ENCODE data around the gene RTN4RL2. TPM values are rescaled to one million over a fixed set of nuclear protein-coding genes. Genes with fewer than 3 reads are reported as not detected.

Gene RTN4RL2
- total and polyA plus RNA-seq, 2 donors (not counting 3 experiments of a cell fraction or from before 2014, with no cell fraction given): 0.35 to 1.3 TPM

DNA sequence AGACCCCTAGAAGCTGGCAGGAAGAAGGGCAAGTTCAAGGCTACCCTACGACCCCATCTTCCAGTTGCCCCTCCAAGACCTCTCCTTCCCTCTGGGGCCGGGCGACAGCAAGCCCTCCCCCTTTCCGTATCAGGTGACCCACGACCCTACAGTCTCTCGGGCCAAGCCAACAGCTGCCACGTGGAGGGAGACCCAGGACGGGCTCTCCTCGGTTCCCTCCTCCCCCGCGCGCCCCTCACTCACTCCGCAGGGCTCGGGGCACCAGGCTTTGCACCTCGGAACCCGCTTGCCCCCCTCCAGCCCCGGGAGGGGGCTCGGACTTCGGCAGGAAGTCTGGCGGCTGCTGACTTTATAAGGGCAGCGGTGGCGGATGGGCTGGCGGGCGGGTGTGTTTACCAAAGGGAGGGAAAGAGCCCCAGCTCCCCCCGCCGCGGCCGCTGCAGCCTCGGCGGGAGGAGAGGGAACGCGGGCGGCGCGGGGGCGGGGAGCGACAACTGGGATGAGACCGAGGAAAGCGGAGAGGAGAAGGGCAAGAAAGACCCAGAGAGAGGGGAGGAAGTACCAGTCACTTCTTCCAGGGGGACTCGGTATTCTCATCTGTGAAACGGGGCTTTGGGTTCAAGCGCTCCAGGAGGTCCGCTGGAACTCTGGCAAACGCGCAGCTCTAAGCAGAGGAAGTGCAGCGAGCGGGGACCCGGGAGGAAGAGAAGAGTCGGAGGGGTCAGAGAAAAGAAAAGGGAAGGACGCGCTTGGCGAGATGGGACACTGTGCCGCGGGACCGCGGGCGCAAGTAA lies 54.4 kb downstream of the RTN4RL2 start:
- no peak overlapping the region for H3K27ac ChIP-seq (ENCODE audit: insufficient read depth, low read depth, low read length)
- H3K4me2 ChIP-seq (ENCODE audit: insufficient read depth, low read length): peak overlapping the region; percentile 88
- H3K79me2 ChIP-seq (ENCODE audit: control insufficient read depth, insufficient read depth, low read length): no peaks in the 10 kb centered on the region
- dilution Hi-C loops (cut with MboI; ENCODE audit: extremely low pct_ligation_motif_present, low sequenced_read_pairs) (no loop called here), intact Hi-C loops (cut with micrococcal nuclease) (loop anchor here (1.0 kb wide), 1 partner anchor 13 kb away; no protein-coding TSS in a partner anchor)
- H3K4me3 ChIP-seq (replicated peaks in 1 of 3; ENCODE audit: insufficient read depth in 1 of 3, low read depth in 1 of 3, low read length in 3 of 3): peak overlapping the region; percentile 64 to 79 (median 68)
- H4K20me1 ChIP-seq (replicated peaks; ENCODE audit: control insufficient read depth, extremely low read depth, insufficient read depth, low read length): no peaks in the 10 kb centered on the region
- ChIA-PET CTCF (interaction anchor here (0.7 to 9.0 kb wide), 10 partner anchors 12 to 130 kb away, joined by 3 to 166 read pairs (median 8); partner anchors contain the start of genes RTN4RL2 and TIMM10), POLR2A (no interaction called here)
- TF ChIP-seq MAX (IDR thresholded peaks at IDR 0.05; ENCODE audit: insufficient read depth, insufficient read length) (no peak), JUN (IDR thresholded peaks at IDR 0.05; ENCODE audit: borderline replicate concordance, insufficient read depth, insufficient read length, low read depth) (no peak), MYC (IDR thresholded peaks at IDR 0.05; ENCODE audit: low read depth, low read length) (no peak), POLR2AphosphoS5 (IDR thresholded peaks at IDR 0.05; ENCODE audit: insufficient read depth, low read depth, low read length) (no peak), FOS (IDR thresholded peaks at IDR 0.05; ENCODE audit: borderline replicate concordance, insufficient read depth, low read length) (no peak), POLR2A (IDR thresholded peaks at IDR 0.05; ENCODE audit: low read depth, low read length) (no peak), GATA2 (IDR thresholded peaks at IDR 0.05; ENCODE audit: insufficient read depth, insufficient read length, low read depth, low read length) (no peak), EZH2 (IDR thresholded peaks at IDR 0.05; ENCODE audit: borderline replicate concordance, low read depth, low read length, severe bottlenecking) (no peak)
- TF ChIP-seq, protein P1, sequence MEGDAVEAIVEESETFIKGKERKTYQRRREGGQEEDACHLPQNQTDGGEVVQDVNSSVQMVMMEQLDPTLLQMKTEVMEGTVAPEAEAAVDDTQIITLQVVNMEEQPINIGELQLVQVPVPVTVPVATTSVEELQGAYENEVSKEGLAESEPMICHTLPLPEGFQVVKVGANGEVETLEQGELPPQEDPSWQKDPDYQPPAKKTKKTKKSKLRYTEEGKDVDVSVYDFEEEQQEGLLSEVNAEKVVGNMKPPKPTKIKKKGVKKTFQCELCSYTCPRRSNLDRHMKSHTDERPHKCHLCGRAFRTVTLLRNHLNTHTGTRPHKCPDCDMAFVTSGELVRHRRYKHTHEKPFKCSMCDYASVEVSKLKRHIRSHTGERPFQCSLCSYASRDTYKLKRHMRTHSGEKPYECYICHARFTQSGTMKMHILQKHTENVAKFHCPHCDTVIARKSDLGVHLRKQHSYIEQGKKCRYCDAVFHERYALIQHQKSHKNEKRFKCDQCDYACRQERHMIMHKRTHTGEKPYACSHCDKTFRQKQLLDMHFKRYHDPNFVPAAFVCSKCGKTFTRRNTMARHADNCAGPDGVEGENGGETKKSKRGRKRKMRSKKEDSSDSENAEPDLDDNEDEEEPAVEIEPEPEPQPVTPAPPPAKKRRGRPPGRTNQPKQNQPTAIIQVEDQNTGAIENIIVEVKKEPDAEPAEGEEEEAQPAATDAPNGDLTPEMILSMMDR (IDR thresholded peaks at IDR 0.05; ENCODE audit: extremely low read depth in 1 of 2, insufficient read depth in 1 of 2, low read depth in 1 of 2, low read length in 2 of 2): no peak
- H3K27me3 ChIP-seq (ENCODE audit: control insufficient read depth in 2 of 2, insufficient read depth in 2 of 2, low read length in 2 of 2): no peaks in the 10 kb centered on the region
- peak overlapping the region; percentile 94 for H2AFZ ChIP-seq (ENCODE audit: low read depth, low read length)
- H3K9ac ChIP-seq (replicated peaks; ENCODE audit: extremely low read depth, insufficient read depth, low read length): peak overlapping the region; percentile 62
- H3K4me1 ChIP-seq (ENCODE audit: control insufficient read depth, extremely low read depth, insufficient read depth, low read length): peaks cover 9% of the 10 kb centered on the region
- H3K9me1 ChIP-seq (replicated peaks; ENCODE audit: control insufficient read depth, extremely low read depth, insufficient read depth, low read length): no peaks in the 10 kb centered on the region
- FAIRE-seq (peak; percentile 60), DNase-seq (ENCODE audit: low read depth, low spot score) (peak; percentile 36)
- BruUV-seq (replicated peaks): no TSS peak
- H3K9me3 ChIP-seq (replicated peaks; ENCODE audit: control insufficient read depth, insufficient read depth, low read length): no peaks in the 10 kb centered on the region
- no peaks in the 10 kb centered on the region for H3K36me3 ChIP-seq (ENCODE audit: control insufficient read depth in 2 of 2, extremely low read depth in 1 of 2, insufficient read depth in 2 of 2, low read length in 2 of 2)

Data from endothelial cell of umbilical vein (primary cell).